Endothelial cell of umbilical vein (primary cell): ENCODE data around the gene SRPK2. TPM values are rescaled to one million over a fixed set of nuclear protein-coding genes. Genes with fewer than 3 reads are reported as not detected.

ENCODE experiments used
- BruUV-seq: library from RNA; stranded (reverse); fragments of 400-500 nt; replicated peaks from 2 replicates; lab custom pipeline; 2021; lab: Mats Ljungman, UMichigan
- CTCF ChIA-PET: fragments of 300-600, 350-600 bp; sonication (Branson Sonifier 250); formaldehyde crosslinking; loops from one replicate; lab custom pipeline; 2021; ENCODE audit warnings: antibody characterized with exemption, inconsistent platforms; lab: Charles Lee
- POLR2A ChIA-PET: fragments of 300-600, 350-600 bp; sonication (Branson Sonifier 250); formaldehyde crosslinking; loops from one replicate; lab custom pipeline; 2021; ENCODE audit warnings: antibody characterized with exemption, inconsistent platforms; lab: Charles Lee
- DNase-seq: peaks from one replicate; pipeline ENCODE4 v3.0.0-alpha.2; 2011; ENCODE audit warnings: low read depth, low spot score
- FAIRE-seq: peaks from 2 replicates; lab custom pipeline; 2011; peaks lifted over from hg19 to GRCh38; lab: Jason Lieb, UNC
- H2AFZ ChIP-seq: 2 replicates; pipeline ENCODE4 v1.6.0; 2012; ENCODE audit warnings: low read depth, low read length, control low read depth, inconsistent platforms
- H3K27ac ChIP-seq: 2 replicates; pipeline ENCODE4 v1.5.1; 2011; ENCODE audit warnings: low read depth, mild to moderate bottlenecking, control low read depth, low read length, moderate library complexity; ENCODE audit not compliant: insufficient read depth
- H3K27me3 ChIP-seq, 2 experiments: 2 replicates each; pipeline versions ENCODE4 v1.6.0 to v1.6.1; 2011; ENCODE audit warnings: low read length in 2 of 2, mixed read lengths in 1 of 2; ENCODE audit not compliant: control insufficient read depth in 2 of 2, insufficient read depth in 2 of 2
- H3K36me3 ChIP-seq, 2 experiments: 2 replicates in 1 of 2; 3 replicates in 1 of 2; pipeline ENCODE4 v1.5.1; 2011; ENCODE audit warnings: low read length in 2 of 2, mild to moderate bottlenecking in 1 of 2, moderate library complexity in 1 of 2; ENCODE audit not compliant: control insufficient read depth in 2 of 2, insufficient read depth in 2 of 2; ENCODE audit errors: extremely low read depth in 1 of 2
- H3K4me1 ChIP-seq: 3 replicates; pipeline ENCODE4 v1.5.1; 2011; ENCODE audit warnings: mild to moderate bottlenecking, low read length; ENCODE audit not compliant: control insufficient read depth, insufficient read depth; ENCODE audit errors: extremely low read depth
- H3K4me2 ChIP-seq: 2 replicates; pipeline ENCODE4 v1.6.1; 2011; ENCODE audit warnings: low read length, control low read depth, mixed read lengths; ENCODE audit not compliant: insufficient read depth
- H3K4me3 ChIP-seq, 3 experiments: fragments of 200-600 bp in 1 of 3; sonication (generic), shearing (Covaris generic) in 1 of 3; replicated peaks in 1 of 3; 2 replicates each; pipeline ENCODE4 v1.5.1; 2011 to 2016; ENCODE audit warnings: control low read depth in 3 of 3, low read length in 3 of 3, mild to moderate bottlenecking in 2 of 3, inconsistent platforms in 1 of 3, low read depth in 1 of 3, moderate library complexity in 1 of 3; ENCODE audit not compliant: insufficient read depth in 1 of 3
- H3K79me2 ChIP-seq: 2 replicates; pipeline ENCODE4 v1.6.0; 2012; ENCODE audit warnings: low read length, inconsistent platforms; ENCODE audit not compliant: control insufficient read depth, insufficient read depth
- H3K9ac ChIP-seq: replicated peaks from 2 replicates; pipeline ENCODE3; 2011; ENCODE audit warnings: low read length, control low read depth; ENCODE audit not compliant: insufficient read depth; ENCODE audit errors: extremely low read depth
- H3K9me1 ChIP-seq: replicated peaks from 3 replicates; pipeline ENCODE4 v1.6.0; 2011; ENCODE audit warnings: mild to moderate bottlenecking, low read length; ENCODE audit not compliant: control insufficient read depth, insufficient read depth; ENCODE audit errors: extremely low read depth
- H3K9me3 ChIP-seq: replicated peaks from 2 replicates; pipeline ENCODE4 v1.5.1; 2012; ENCODE audit warnings: low read length, inconsistent platforms; ENCODE audit not compliant: control insufficient read depth, insufficient read depth
- H4K20me1 ChIP-seq: replicated peaks from 2 replicates; pipeline ENCODE3; 2011; ENCODE audit warnings: mild to moderate bottlenecking, low read length; ENCODE audit not compliant: control insufficient read depth, insufficient read depth; ENCODE audit errors: extremely low read depth
- CTCF ChIP-seq, 2 donors: IDR thresholded peaks; 1 replicate in 1 of 2; 2 replicates in 1 of 2; pipeline ENCODE4 v1.5.1; 2011; ENCODE audit warnings: low read length in 2 of 2, mild to moderate bottlenecking in 2 of 2, moderate library complexity in 2 of 2, control low read depth in 1 of 2, inconsistent platforms in 1 of 2, low read depth in 1 of 2; ENCODE audit not compliant: insufficient read depth in 1 of 2; ENCODE audit errors: extremely low read depth in 1 of 2
- EZH2 ChIP-seq: IDR thresholded peaks from 2 replicates; pipeline ENCODE4 v1.6.1; 2012; ENCODE audit warnings: borderline replicate concordance, low read depth, mild to moderate bottlenecking, moderate library complexity, low read length, inconsistent platforms; ENCODE audit not compliant: severe bottlenecking
- FOS ChIP-seq: IDR thresholded peaks from 2 replicates; pipeline ENCODE4 v1.6.1; 2011; ENCODE audit warnings: mild to moderate bottlenecking, low read length, moderate library complexity, borderline replicate concordance; ENCODE audit not compliant: insufficient read depth
- GATA2 ChIP-seq: IDR thresholded peaks from 2 replicates; pipeline ENCODE4 v1.7.0; 2011; ENCODE audit warnings: low read depth, mild to moderate bottlenecking, moderate library complexity, mixed read lengths, low read length; ENCODE audit not compliant: insufficient read length, insufficient read depth
- JUN ChIP-seq: IDR thresholded peaks from 2 replicates; pipeline ENCODE4 v1.6.1; 2011; ENCODE audit warnings: borderline replicate concordance, low read depth; ENCODE audit not compliant: insufficient read length, insufficient read depth
- MAX ChIP-seq: IDR thresholded peaks from 2 replicates; pipeline ENCODE4 v1.6.1; 2011; ENCODE audit not compliant: insufficient read depth, insufficient read length
- MYC ChIP-seq: IDR thresholded peaks from one replicate; pipeline ENCODE4 v1.6.1; 2011; ENCODE audit warnings: mild to moderate bottlenecking, low read depth, low read length
- POLR2A ChIP-seq: IDR thresholded peaks from 2 replicates; pipeline ENCODE4 v1.6.1; 2012; ENCODE audit warnings: low read depth, mild to moderate bottlenecking, control low read depth, low read length
- POLR2AphosphoS5 ChIP-seq: IDR thresholded peaks from 2 replicates; pipeline ENCODE4 v1.6.1; 2012; ENCODE audit warnings: low read depth, mild to moderate bottlenecking, control low read depth, low read length, moderate library complexity; ENCODE audit not compliant: insufficient read depth
- dilution Hi-C: fragments of 300-500 bp; cut with MboI; formaldehyde crosslinking; loops from one replicate; pipeline ENCODE4 v1.15.0; 2019; ENCODE audit warnings: low sequenced_read_pairs; ENCODE audit not compliant: extremely low pct_ligation_motif_present
- intact Hi-C: fragments of 100-400 bp; cut with micrococcal nuclease; formaldehyde crosslinking; loops from one replicate; pipeline ENCODE4 v1.10.0; 2022
- polyA plus RNA-seq, 4 experiments: library from polyadenylated mRNA; depleted of rRNA in 3 of 4; stranded (reverse) in 3 of 4; unstranded in 1 of 4; fragments of >200 nt; gene quantifications; 2 replicates each; pipeline versions ENCODE4 v1.2.1 to v1.2.3, GENCODE V29; 2011 to 2012; ENCODE audit warnings: missing spikeins in 1 of 4
- total RNA-seq: library from RNA; stranded (reverse); gene quantifications from 2 replicates; pipeline ENCODE4 v1.2.3, GENCODE V29; 2021

Gene SRPK2
- total and polyA plus RNA-seq, 2 donors (not counting 3 experiments of a cell fraction or from before 2014, with no cell fraction given): 13.4 to 55.2 TPM

DNA sequence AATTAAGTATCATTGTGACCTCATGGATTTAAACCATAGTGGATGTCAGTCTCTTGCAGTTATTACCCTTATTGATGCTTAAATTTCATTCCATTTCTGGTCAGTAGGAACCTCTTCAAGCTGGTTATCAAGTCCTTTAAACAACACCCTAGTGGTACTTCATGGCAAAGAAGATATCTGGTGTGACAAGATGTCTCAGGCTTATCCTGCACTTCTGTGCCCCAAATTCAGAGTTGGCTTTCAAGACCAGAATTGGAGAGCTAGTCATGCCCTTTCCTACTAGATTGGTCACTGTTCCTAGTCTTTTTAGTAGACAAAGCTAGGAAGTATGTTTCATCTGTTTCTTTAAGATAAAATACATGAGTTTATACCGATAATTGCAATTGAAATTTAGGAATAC lies 319.8 kb downstream of the SRPK2 start:
- no peak overlapping the region for H3K4me3 ChIP-seq
- CTCF ChIA-PET: interaction anchor here (1.0 to 1.7 kb wide), 5 partner anchors 12 to 52 kb away, joined by 3 to 6 read pairs (median 4); no protein-coding TSS in a partner anchor
- no TSS peak for BruUV-seq
- dilution Hi-C loops (no loop called here), intact Hi-C loops (no loop called here)
- no peaks in the 10 kb centered on the region for H3K9me3 ChIP-seq
- POLR2A ChIA-PET: no interaction called here
- H3K4me2 ChIP-seq: no peak overlapping the region
- FAIRE-seq (no peak), DNase-seq (no peak)
- H3K36me3 ChIP-seq: peaks cover 9 to 23% of the 10 kb centered on the region in 2 experiments
- peaks cover 30% of the 10 kb centered on the region for H3K79me2 ChIP-seq
- H3K27me3 ChIP-seq: no peaks in the 10 kb centered on the region
- TF ChIP-seq FOS: no peak
- no peak for TF ChIP-seq POLR2A
- TF ChIP-seq GATA2: no peak
- no peak for TF ChIP-seq EZH2
- TF ChIP-seq MAX: no peak
- TF ChIP-seq POLR2AphosphoS5: no peak
- TF ChIP-seq JUN: no peak
- H2AFZ ChIP-seq: no peak overlapping the region
- no peak overlapping the region for H3K9ac ChIP-seq
- no peaks in the 10 kb centered on the region for H4K20me1 ChIP-seq
- no peak overlapping the region for H3K27ac ChIP-seq
- H3K9me1 ChIP-seq: no peaks in the 10 kb centered on the region
- no peaks in the 10 kb centered on the region for H3K4me1 ChIP-seq

DNA sequence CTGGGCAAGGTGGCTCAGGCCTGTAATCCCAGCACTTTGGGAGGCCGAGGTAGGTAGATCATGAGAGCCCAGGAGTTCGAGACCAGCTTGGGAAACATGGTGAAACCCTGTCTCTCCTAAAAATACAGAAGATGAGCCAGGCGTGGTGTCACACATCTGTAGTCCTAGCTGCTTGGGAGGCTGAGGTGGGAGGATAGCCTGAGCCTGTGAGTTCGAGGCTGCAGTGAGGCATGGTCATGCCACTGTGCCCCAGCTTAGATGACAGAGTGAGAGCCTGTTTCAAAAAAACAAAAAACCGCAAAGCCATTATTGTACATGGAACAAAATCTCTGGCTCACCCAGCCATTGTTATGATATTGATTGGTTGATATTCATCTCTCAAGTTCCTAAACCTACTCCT lies 321.0 kb downstream of the SRPK2 start:
- no peak overlapping the region for H3K27ac ChIP-seq
- CTCF ChIA-PET: interaction anchor here (1.5 to 1.7 kb wide), 2 partner anchors 13 to 16 kb away, joined by 4 to 6 read pairs; no protein-coding TSS in a partner anchor
- H3K4me2 ChIP-seq: no peak overlapping the region
- H2AFZ ChIP-seq: no peak overlapping the region
- no peak overlapping the region for H3K4me3 ChIP-seq
- no peak overlapping the region for H3K9ac ChIP-seq
- FAIRE-seq (no peak), DNase-seq (no peak)
- H3K79me2 ChIP-seq: peaks cover 40% of the 10 kb centered on the region
- H3K36me3 ChIP-seq: peaks cover 7 to 19% of the 10 kb centered on the region in 2 experiments
- H3K27me3 ChIP-seq: no peaks in the 10 kb centered on the region
- no peaks in the 10 kb centered on the region for H4K20me1 ChIP-seq
- POLR2A ChIA-PET: no interaction called here
- H3K4me1 ChIP-seq: no peaks in the 10 kb centered on the region
- intact Hi-C loops (no loop called here), dilution Hi-C loops (no loop called here)
- no peaks in the 10 kb centered on the region for H3K9me3 ChIP-seq
- H3K9me1 ChIP-seq: no peaks in the 10 kb centered on the region
- TF ChIP-seq MAX: no peak
- no peak for TF ChIP-seq FOS
- no peak for TF ChIP-seq CTCF (IDR thresholded peaks at IDR 0.05; ENCODE audit: extremely low read depth in 1 of 2, insufficient read depth in 1 of 2, low read depth in 1 of 2, low read length in 2 of 2)
- TF ChIP-seq POLR2AphosphoS5: no peak
- no peak for TF ChIP-seq EZH2
- no peak for TF ChIP-seq POLR2A
- TF ChIP-seq MYC: no peak
- TF ChIP-seq JUN: no peak
- no peak for TF ChIP-seq GATA2
- BruUV-seq: no TSS peak
